HG03575 (cell line): Measurements from ENCODE around the gene GARIN5A.

ENCODE experiments used
- ATAC-seq: cut with Tn5 transposase; IDR thresholded peaks from one replicate; pipeline ENCODE4 v1.9.1; 2021; ENCODE audit not compliant: unreplicated experiment, insufficient number of reproducible peaks, low FRiP score; ENCODE audit errors: extremely low read depth

Gene GARIN5A

DNA sequence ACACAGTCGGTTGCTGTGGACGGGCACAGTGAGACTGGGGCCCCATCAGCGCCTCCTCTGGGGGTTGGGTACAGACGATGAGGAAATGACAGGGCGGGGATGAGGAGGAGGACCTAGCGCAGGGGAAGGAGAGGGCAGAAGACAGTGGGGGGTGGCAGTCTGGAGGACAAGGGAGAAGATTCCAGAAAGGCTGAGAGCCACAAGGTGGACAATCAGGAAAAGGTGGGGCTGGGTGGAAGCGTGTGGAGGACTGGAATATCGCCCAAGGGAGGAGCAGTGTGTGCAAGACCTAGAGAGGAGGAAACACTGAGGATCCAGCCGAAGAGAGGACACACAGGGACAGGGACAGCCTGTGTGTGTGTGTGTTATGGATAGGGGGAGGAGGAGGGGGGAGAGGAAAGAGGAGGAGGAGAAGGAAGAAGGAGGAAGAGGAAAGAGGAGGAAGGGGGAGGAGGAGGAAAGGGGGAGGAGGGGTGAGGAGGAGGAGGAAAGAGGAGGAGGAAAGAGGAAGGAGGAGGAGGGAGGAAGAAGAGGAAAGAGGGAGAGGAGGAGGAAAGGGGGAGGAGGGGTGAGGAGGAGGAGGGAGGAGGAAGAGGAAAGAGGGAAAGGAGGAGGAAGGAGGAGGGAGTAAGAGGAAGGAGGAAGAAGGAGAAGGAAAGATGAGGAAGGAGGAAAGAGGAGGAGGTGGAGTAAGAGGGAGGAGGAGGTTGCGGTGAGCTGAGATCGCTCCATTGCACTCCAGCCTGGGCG lies 15.8 kb upstream of the GARIN5A start:
- ATAC-seq, result no peak

DNA sequence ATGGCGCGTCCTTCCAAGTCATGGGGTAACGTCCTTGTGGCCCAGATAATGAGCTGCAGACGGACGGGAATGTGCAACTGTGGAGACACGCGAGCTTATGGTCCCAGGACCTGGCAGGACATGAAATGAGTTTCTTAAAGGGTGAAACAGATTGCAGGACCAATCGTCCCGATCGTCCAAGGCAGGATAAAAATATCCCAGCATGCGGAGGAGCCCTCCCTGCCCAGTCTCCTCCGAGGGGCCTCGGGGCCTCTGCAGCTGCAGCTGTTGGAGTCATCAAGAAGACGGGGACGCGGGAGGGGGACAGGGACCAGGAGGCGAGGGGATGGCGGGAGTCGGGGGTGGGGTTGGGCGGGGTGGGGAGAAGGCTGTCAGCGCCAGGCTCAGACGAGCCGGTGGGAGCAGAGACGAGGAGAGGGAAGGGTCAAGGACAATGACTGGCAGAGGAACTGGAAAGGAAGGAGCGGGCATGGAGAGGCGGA lies 14.4 kb upstream of the GARIN5A start:
- no peak for ATAC-seq

DNA sequence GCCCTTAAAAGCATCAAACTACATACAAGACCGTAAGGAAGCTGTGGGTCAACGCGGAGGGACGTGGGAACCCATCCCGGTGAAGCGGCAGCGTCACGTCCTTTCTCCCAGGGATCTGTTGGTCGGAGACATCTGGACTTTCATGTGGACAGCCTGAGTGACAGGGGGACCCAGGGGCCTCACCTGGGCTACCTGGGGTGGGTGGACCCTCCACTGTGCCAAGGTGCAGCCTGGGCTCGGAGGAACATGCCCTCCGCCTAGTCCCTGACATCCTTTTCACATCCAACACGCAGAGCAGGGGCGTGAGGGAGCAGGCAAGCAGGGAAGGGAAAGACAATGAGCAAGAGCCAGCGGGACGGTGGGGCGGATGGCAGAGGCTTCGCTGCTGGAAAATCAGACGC lies 13.8 kb upstream of the GARIN5A start:
- ATAC-seq, result no peak

DNA sequence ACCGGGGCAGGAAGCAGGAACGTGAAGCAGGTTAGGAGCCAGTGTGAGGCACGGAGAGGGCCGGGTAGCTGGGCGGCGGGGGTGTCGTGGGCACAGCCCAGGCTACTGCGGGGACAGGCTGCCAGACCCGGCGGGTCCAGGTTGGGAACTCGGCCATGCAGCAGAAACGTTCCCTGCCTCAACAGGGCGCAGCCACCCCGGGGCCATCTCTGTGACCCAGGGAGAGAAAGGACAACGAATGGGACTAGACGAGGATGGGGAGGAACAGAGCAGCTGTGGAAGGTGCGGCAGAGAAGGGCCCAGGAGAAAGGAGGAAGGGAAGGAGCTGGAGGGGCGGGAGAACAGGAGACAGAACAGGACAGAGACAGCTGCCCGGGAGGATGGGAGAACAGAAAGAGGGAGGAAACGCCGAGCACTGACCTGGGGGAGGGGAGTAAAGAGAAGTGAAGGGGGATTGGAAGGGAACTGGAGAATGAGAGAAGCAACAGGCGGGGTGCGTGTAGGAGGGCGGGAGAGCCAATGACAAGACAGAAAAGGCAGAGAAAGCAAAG lies 12.9 kb upstream of the GARIN5A start:
- no peak for ATAC-seq

DNA sequence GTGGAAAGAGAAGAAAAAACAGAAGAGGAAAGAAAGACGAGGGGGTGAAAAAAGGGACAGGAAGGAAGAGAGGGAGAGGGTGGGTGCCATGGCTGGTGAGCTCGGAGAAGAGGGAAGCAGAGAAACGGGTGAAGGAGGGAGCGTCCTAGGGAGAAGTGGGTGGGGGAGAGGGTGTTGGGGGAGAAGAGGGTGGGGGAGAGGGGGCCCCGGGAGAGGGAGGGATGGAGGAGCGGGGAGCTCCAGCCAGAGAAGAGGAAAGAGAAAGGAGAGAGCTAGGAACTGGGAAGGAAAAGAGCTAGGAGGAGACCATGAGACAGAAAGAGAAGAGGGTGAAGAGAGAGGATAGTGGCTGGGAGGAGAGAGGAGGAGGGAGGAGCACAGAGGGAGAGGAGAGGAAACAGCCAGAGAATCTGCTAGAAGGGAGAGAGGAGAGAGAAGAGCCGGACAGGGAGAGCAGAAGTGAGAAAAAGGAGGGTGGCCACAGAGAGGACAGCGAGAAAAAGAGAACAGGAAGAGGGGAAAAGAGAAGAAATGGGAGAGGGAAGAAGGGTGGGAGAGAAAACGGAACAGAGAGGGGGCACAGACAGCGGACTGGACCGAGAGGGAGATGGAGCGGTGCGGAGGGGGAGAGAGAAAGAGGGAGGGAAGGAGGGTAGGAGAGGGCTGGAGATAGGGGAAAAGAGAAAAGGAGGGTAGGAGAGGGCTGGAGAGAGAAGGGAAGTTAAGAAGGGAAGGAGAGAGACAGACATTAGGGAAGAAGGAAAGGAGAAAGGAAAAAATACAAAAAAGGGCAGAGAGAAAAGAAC lies 11.9 kb upstream of the GARIN5A start:
- ATAC-seq, result no peak

DNA sequence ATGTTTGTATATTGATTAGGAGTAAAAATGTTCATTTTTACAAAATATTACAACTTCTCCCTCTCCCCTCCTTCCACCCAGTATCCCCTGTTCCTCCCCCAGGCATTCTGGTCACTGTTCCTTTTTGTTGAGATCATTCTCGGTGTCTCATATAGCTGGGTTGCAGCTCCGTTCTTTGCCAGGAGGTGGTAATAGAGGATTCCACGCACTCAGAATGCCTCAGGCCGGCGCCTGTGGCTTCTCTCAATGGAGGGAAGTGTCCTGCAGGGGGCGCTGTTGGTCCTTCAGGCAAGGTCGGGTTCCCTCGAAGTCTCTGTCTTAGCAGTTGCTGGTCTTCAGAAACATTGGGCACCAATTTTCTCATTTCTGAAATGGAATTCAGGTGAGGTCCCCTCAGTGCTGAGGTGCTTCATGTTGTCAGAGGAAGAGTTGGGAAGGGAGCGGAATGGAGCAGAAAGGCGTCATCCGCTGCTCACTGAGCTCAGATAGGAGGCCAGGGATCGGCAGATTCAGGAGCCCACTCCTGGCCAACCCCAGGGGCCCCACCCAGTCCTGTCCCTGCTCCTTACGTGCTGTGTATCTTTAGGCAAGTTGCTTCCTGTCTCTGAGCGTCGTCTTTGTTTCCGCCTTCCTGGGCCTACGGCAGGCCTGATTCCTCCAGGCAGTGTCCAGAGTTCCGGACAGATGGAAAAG lies 10.3 kb upstream of the GARIN5A start:
- no peak for ATAC-seq

DNA sequence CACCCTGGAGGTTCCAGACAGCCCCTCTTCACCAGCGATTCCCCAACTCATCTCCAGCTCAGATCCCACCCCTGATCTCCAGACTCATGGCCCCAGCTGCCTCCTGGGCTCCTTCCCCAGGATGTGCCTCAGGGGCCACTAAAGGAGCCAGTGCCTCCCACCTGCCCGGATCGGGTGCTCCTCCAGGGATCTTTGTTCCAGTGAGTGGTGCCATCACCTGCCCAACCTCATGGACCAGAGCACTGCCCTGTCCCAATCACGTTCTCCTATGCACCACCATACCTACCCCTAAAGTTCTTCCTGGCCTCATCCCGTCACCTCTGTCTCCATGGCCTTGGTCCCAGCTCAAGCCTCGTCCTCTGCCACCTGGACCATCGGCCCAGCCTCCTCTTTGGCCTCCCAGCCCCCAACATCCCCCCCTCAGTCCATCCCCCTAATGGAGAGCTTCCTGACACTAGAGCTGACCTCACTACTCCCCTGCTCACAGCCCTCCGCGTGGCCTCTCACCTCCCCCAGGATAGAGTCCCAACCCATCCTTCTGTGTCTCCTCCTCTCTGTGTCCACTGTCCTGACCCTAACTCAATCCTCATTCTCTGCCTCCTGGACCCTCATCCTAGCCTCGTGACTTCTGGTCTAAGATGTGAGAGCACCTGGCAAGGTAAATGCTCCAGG lies 8.8 kb upstream of the GARIN5A start:
- ATAC-seq, result no peak

DNA sequence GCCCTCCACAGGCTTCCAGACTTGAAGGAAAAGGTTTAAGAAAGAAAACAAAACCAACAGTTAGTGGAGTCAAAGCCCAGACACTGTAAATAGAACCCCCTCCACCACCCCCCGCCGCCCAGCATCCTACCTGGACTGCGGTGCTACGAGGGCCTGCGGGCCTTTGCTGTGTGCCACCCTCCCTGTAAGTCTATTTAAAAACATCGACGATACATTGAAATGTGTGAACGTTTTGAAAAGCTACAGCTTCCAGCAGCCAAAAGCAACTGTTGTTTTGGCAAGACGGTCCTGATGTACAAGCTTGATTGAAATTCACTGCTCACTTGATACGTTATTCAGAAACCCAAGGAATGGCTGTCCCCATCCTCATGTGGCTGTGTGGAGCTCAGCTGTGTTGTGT lies 6.3 kb upstream of the GARIN5A start:
- ATAC-seq, result no peak

DNA sequence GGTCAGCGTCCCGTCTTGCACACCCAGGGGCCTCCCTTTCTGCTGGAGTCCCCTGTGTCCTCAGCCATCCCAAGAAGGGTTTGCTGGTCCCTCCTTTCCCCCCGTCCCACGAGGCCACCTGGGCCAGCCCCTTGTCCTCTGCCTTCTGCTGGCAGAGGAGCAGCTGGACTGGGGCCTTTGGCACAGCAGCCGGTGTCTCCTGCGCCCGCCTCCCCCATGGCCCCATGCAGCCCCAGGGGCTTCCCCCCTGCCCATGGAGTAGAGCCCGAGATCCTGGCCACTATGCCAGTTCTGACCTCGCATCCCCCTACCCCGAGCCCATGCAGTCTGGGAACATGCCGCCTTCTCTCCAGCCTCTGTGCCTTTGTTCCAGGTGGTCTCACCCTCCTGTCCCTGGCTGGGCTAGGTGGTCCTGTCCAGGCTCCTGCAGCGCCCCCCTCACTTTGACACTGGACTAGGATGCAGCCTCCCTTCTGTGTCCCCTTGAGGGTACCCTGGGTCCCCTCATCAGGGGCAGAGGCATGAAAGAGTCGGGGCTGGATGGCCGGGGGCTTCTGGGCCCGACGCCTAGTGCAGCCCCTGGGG lies 5.7 kb upstream of the GARIN5A start:
- ATAC-seq, result no peak

DNA sequence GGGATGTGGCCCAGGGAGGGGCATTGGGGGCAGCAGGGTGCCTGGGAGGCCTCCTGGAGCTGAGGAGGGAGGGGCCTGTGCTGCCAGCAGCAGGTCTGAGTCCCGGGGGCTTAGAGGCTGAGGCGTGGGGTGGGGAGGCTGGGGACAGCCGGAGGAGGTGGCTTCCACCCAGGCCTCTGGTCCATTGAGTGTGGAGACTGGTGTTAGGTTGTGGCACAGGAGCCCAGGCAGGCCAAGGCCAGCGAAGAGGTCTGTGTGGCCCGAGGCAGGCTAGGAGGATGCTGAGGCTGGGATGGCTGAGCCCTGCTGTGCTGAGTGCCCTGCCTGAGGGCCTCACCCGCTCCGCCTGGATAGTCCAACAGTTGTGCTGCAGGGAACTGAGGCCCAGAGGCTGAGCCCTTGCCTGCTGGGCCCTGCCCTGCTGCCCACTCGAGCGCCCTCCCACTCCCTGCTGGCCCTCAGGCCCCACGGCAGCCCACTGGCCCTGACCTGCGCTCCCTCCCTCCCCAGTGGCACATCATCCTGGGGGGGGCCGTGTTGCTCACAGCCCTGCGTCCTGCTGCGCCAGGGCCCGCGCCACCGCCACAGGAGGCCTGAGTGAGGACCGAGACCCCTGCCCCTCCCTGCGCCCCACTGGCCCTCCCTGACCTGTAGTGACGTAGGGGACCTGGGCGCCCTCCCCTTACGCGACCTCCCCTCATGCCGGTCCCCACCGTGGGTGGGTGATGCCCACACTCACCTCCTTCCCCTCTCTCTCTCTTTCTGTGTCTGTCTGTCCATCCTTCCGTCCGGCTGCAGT lies 4.9 kb upstream of the GARIN5A start:
- no peak for ATAC-seq

DNA sequence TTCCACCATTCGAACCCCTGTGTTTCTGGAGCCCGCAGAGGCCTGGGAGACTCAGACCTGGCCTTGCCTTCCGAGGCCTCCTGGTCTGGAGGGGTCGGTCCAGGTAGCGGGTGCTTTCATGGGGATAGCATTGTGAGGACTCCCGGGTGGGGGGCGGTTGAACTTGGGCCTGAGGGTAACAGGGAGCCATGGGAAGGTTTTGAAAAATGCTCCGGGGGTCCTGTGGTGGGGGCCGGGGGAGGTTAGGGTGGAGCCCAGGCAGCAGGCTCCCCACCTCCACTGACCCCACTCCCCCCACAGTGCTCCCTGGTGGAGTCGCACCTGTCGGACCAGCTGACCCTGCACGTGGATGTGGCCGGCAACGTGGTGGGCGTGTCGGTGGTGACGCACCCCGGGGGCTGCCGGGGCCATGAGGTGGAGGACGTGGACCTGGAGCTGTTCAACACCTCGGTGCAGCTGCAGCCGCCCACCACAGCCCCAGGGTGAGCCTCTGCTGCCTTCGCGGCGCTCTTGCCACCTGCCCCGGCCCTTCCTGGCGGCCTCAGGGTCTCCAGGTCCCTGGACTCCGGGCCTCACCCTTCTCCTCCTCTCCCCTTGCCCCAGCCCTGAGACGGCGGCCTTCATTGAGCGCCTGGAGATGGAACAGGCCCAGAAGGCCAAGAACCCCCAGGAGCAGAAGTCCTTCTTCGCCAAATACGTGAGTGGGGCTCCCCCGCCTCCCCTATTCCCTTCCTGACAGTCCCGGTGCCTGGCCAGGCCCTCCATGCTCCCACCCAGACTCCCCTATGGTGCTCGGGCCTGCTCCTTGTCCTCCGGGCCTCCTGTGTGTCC lies 3.8 kb upstream of the GARIN5A start:
- ATAC-seq, result no peak

DNA sequence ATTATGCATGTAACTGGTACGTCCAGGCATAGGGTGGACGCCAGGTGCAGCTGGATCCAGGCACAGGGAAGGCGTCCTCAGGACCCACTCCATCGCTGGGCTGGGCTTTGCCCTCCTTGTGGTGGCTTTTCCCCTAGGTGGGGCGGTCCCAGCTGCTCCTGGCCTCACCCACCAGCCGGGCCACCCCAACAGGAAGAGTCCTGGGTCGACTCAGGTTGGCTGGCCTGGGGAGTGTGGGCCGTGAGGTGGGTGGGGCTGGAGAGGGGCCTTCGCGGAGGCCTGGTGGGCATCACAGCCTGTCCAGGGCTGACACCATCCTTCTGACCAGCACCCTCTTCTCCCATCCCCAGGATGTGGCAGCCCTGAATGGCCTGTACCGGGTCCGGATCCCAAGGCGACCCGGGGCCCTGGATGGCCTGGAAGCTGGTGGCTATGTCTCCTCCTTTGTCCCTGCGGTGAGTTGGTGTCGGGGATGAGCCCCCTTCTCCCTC lies 3.2 kb upstream of the GARIN5A start:
- no peak for ATAC-seq

DNA sequence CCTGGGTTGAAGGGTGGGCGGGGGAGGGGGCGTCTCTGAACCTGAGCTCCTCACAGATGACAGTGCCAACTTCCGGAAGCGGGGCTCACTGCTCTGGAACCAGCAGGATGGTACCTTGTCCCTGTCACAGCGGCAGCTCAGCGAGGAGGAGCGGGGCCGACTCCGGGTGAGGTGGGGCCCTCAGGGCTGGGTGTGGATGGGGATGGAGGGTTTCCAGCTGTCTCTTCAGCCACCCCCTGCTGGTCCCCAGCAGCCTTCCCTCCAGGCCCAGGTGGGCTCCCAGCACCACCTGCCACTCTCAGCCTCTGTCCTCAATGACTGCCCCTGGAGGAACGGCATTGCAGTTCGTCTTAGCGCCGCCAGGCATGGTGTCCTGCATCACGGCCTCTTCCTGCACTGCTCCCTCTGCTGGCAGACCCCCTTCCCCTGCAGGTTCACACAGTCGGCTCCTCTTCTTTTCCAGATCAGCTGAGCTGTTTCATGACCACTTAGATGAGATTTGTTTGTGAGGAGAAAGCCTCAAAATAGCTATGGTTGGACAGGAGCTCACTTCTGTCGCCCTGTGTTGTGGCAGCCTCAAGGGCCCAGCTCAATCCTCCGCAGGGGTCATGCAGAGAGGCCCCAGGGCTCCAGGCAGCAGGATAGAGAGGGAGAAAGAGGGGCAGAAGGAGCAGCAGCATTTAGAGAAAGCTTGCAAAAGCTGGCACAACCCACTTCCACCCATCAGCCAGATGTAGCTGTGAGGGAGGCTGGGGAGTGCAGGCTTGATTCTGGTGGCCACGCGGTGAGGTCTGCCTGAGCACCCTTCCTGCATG lies 2.5 kb upstream of the GARIN5A start:
- ATAC-seq, result no peak

DNA sequence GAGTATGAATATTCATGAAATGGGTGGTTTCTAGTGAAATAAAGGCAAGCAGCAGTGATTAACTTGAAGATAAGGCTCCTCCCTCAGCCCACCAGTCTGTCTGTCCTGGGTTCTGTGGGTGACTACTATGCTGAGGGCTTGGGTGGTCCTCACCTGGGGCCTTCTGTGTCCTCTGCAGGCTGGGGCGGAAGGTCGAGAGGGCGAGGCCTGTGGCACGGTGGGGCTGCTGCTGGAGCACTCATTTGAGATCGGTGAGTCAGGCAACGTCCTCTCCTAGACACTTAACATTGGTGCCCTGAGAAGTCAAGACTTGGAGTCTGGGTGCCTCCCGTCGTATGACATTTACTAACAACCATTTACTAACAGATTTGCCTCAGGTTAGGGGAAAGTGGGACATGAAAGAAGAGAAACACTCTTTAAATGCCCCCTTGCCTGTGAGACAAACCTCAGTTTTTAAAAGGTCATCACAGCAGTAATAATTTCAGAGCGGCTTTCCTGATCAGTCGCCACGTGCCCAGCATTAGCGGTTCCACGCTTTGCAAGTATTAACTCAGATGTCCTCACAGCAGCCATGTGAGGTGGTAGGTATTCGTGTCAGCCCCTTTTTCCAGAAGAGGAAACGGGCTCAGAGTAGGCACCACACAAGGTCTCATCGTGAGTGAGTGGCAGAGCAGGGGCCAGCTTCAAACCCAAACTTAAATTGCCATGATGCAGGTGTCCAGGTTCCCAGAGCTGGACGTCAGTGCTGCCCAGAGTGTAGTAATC lies 1.3 kb upstream of the GARIN5A start:
- no peak for ATAC-seq

DNA sequence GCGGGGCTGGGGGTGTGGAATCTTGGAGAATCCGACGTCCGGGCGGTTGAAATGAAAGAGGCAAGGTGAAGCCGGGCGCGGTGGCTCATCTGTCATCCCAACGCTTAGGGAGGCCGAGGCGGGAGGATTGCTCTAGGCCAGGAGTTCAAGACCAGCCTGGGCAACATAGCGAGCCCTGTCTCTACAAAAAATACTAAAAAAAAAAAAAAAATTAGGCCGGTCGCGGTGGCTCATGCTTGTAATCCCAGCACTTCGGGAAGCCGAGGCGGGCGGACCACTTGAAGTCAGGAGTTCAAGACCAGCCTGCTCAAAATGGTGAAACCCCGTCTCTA lies 225 bp upstream of the GARIN5A start:
- no peak for ATAC-seq

DNA sequence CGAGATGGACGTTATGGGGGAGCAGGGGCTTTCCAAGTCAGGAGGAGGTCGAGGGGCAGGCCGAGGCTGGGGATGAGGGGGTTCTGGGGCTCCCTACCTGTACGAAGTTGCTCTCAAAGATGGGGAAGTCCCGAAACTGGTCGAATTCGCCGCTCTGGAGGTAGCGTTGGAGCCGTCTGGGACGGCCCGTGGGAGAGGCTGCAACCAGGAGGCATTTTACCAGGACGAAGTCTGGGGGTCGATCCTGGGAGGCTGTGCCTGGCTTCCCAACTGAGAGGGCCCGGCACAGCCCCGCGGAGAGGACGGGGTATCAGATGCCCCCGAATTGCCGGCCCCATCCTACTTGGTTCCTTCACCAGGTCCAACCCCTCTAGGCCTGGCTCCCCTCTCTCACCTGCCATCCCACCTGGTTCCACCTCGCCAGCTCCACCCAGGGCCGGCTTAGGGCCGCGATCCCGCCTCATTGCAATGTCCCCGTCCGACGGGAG lies 868 bp downstream of the GARIN5A start:
- ATAC-seq, result no peak
